ENCODE results near the gene PDX1.

DNA sequence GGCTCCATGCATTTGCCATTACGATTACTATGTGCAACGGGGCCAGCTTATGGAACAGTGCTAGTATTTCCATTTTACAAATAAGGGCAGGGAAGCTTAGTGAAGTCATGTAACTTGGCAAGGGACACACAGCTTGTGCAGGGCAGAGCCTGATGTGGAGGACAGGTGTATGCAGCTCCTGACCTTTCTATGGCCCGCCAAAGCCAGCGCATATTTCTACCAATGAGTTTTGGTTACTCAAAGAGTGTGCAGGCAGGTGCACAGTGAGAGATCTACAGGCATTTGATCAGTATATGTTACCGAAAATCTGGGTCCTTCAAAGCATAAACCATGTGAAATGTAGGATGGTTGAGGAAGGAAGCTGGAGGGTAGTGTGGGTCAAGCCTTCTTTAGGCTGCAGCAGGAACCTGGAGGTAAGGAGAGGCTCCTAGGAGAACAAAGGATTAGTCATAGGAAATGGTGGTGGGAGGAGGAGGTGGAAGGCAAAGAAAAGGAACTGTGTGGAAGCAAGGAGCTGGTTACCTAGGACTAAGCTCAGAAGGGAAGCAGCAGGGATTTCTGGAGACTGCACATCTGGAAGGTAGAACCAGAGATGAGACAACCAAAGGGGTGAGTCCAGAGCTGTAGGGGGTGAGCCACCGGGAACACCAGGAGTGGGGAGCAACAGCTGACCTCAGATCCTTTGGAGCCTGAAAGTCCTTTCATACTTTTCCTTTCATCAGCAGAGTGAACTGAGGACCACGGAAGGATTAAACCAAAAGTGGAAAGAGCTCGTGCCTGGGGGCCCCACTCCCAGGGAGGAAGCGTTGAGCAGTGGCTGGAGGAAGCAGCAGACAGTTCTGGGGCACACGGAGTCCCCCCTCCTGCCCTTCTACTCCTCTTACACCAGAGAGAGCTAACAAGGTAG is 4.2 kb upstream of the PDX1 start:
- TF ChIP-seq TAF1 (IDR thresholded peaks at IDR 0.05; ENCODE audit: low read depth, low read length) (no peak), POLR2AphosphoS5 (IDR thresholded peaks at IDR 0.05; ENCODE audit: low read depth, low read length) (no peak), POLR2A (IDR thresholded peaks at IDR 0.05; ENCODE audit: low read depth, low read length) (no peak), PAX5 (IDR thresholded peaks at IDR 0.05; ENCODE audit: insufficient read depth, low read length, severe bottlenecking) (no peak), POU2F2 (IDR thresholded peaks at IDR 0.05; ENCODE audit: low read depth, low read length) (no peak)
